ENCODE results near the gene NAP1L1.
A peak's percentile ranks its signal among the peaks of the same experiment; 100 is the strongest.

NAP1L1 gene

GRCh38 chr12:76038176-76038575 is 46.3 kb downstream of the NAP1L1 start:
- no peak overlapping the region for H3K4me3 ChIP-seq (ENCODE audit: low read length)
- TF ChIP-seq ZNF274 (IDR thresholded peaks at IDR 0.05; ENCODE audit: low read depth, low read length) = no peak

GRCh38 chr12:76037130-76038103 is 47.1 kb downstream of the NAP1L1 start:
- TF ChIP-seq ZNF274 (IDR thresholded peaks at IDR 0.05; ENCODE audit: low read depth, low read length) = no peak
- H3K4me3 ChIP-seq (ENCODE audit: low read length) = no peak overlapping the region

- no peak for TF ChIP-seq ZNF274 (IDR thresholded peaks at IDR 0.05; ENCODE audit: low read depth, low read length)
- H3K4me3 ChIP-seq (ENCODE audit: low read length) = no peak overlapping the region
Observed at GRCh38 chr12:76035045-76035444, 49.4 kb downstream of the NAP1L1 start.

- no peak for TF ChIP-seq ZNF274 (IDR thresholded peaks at IDR 0.05; ENCODE audit: low read depth, low read length)
- peak overlapping the region; percentile 76 for H3K4me3 ChIP-seq (ENCODE audit: low read length)
Observed at GRCh38 chr12:76033081-76034011, 51.1 kb downstream of the NAP1L1 start.

- TF ChIP-seq ZNF274 (IDR thresholded peaks at IDR 0.05; ENCODE audit: low read depth, low read length) = no peak
- peak overlapping the region; percentile 76 for H3K4me3 ChIP-seq (ENCODE audit: low read length)
Observed at GRCh38 chr12:76032043-76032981, 52.2 kb downstream of the NAP1L1 start.

- TF ChIP-seq ZNF274 (IDR thresholded peaks at IDR 0.05; ENCODE audit: low read depth, low read length) = no peak
- peak within 1 kb of the TSS; percentile 76 for H3K4me3 ChIP-seq (ENCODE audit: low read length)
Observed at GRCh38 chr12:76031414-76032042, 53.0 kb downstream of the NAP1L1 start, which contains the start of gene PHLDA1. Gene PHLDA1, minus strand, starts transcription at chr12:76031776.

GRCh38 chr12:76031081-76031413 is 53.4 kb downstream of the NAP1L1 start:
- no peak for TF ChIP-seq ZNF274 (IDR thresholded peaks at IDR 0.05; ENCODE audit: low read depth, low read length)
- peak overlapping the region; percentile 76 for H3K4me3 ChIP-seq (ENCODE audit: low read length)

GRCh38 chr12:76030341-76031080 is 54.0 kb downstream of the NAP1L1 start:
- H3K4me3 ChIP-seq (ENCODE audit: low read length) = peak overlapping the region; percentile 76
- TF ChIP-seq ZNF274 (IDR thresholded peaks at IDR 0.05; ENCODE audit: low read depth, low read length) = no peak

- H3K4me3 ChIP-seq (ENCODE audit: low read length) = peak overlapping the region; percentile 76
- TF ChIP-seq ZNF274 (IDR thresholded peaks at IDR 0.05; ENCODE audit: low read depth, low read length) = no peak
Observed at GRCh38 chr12:76029982-76030340, 54.5 kb downstream of the NAP1L1 start.

GRCh38 chr12:76028571-76029277 is 55.8 kb downstream of the NAP1L1 start:
- no peak for TF ChIP-seq ZNF274 (IDR thresholded peaks at IDR 0.05; ENCODE audit: low read depth, low read length)
- H3K4me3 ChIP-seq (ENCODE audit: low read length) = peak overlapping the region; percentile 76; the same call in 1 of the 2 replicates

- TF ChIP-seq ZNF274 (IDR thresholded peaks at IDR 0.05; ENCODE audit: low read depth, low read length) = no peak
- no peak overlapping the region for H3K4me3 ChIP-seq (ENCODE audit: low read length)
Observed at GRCh38 chr12:76026643-76027063, 57.8 kb downstream of the NAP1L1 start.
